H4 (cell line): ENCODE data around the gene LCN6. TPM values are rescaled to one million over a fixed set of nuclear protein-coding genes. Genes with fewer than 3 reads are reported as not detected.

Source experiments
- DNase-seq: peaks from one replicate; pipeline ENCODE4 v3.0.0-alpha.2; 2015; ENCODE audit warnings: low spot score
- total RNA-seq: library from RNA; depleted of rRNA; stranded (reverse); fragments of >200 nt; shearing (Covaris generic); gene quantifications from 2 replicates; pipeline ENCODE4 v1.2.3, GENCODE V29; 2014

LCN6 gene
- total RNA-seq, 1 experiment from 2014 or later = not detected

GRCh38 chr9:136743639-136744211 is 4.6 kb downstream of the LCN6 start:
- no peak for DNase-seq

GRCh38 chr9:136742591-136743391 is 5.5 kb downstream of the LCN6 start, which contains the start of gene LCN10:
Gene LCN10, minus strand, starts transcription at chr9:136742940. Its CDS starts 37 bp downstream, at chr9:136742903.
- DNase-seq = no peak

- no peak for DNase-seq
Observed at GRCh38 chr9:136741883-136742571, 6.3 kb downstream of the LCN6 start.

DNA sequence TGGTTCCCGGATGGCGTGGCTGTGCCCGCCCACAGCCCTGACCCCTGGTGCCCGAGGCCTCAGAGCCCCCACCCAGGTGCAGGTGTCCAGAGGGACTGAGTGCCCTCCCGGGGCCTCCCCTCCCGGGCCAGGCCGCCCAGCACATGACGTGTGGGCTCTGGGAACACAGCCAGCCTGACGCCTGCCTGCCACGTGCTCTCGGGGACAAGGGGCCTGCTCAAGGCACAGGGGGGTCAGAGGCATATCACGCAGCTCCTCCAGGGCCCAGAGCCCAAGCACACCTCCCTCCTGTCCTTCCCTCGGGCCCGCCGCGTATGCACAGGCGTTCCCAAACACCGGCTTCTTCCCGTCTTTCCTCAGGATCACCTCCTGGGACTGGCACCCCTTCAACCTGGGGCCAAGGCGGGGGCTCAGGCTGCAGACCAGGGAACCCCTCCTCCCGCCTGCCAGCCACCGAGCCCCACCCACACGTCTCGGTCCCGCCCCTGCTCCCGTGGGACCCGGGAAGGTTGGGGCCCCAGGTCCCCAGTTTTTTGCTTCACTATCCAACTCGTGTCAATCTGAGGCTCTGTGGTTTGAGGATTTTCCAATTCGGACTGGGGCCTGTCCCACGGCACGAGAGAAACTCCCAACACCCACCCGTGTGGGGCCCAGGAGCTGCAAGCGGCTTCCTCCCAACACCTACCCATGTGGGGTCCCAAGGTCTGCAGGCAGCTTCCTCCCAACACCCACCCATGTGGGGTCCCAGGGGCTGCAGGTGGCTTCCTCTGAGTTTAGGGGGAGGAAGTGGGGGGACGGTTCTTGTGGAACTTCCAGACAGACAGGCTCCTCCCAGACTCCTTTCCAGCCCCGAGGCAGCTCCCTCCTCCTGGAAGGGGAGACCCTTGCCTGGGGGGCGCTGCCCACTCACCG is 7.1 kb downstream of the LCN6 start:
- no peak for DNase-seq

- no peak for DNase-seq
Observed at GRCh38 chr9:136740491-136740890, 7.8 kb downstream of the LCN6 start.

DNA sequence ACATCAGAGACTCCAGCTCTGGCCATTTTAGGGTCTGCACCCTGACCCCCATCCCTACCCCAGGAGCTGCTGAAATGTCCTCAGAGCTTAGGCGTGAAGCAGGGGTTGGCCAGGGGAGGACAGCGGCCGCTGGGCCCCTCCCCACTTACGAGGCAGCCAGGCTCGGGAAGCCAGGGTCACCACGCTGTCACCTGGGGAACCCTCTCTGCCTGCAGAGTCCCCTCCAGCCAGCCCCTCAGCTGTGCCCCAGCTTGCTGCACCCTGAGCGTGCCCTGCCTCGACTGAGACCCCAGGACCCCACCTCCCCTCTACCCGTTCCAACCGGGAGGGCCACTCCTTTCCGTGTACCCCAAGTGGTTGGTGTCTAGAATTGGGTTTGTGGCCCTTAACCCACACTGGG is 8.3 kb downstream of the LCN6 start:
- DNase-seq = no peak

DNA sequence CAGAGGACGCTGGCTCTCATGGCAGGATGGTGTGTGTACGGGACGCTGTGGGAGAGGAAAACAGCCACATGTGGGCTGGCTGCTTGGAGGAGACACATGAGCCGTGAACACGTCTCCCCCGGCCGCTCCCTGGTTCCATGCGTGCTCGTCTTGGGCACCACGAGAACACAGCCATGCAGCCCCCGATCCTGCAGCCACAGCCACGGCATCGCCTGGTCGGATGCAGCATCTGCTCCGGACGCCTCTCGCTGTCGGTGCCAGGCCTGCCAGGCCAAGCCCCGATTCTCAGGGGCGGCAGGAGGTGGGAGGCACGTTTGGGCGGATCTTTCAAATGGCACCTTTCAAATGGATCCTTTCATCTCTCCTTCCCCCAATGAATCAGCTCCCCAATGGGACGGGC is 8.8 kb downstream of the LCN6 start:
- no peak for DNase-seq

DNA sequence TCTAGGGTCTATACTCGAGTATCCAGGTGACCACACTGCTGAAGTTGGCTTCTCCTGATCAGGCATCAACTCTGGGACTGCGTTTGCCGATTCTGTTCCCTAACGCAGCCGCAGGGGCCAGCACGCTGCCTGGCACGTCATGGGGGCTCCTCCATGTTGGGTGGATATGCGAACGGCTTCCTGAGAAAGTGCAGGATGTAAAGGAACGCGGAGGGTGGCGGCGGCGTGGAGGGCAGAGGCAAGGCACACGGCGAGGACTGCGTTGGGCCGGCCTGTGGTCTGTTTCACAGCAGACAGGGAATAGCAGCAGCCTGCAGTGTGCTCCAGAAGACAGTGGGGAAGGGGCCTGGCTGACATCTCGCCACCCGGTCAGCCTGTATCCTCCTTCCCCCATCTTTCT is 9.4 kb downstream of the LCN6 start:
- no peak for DNase-seq

DNA sequence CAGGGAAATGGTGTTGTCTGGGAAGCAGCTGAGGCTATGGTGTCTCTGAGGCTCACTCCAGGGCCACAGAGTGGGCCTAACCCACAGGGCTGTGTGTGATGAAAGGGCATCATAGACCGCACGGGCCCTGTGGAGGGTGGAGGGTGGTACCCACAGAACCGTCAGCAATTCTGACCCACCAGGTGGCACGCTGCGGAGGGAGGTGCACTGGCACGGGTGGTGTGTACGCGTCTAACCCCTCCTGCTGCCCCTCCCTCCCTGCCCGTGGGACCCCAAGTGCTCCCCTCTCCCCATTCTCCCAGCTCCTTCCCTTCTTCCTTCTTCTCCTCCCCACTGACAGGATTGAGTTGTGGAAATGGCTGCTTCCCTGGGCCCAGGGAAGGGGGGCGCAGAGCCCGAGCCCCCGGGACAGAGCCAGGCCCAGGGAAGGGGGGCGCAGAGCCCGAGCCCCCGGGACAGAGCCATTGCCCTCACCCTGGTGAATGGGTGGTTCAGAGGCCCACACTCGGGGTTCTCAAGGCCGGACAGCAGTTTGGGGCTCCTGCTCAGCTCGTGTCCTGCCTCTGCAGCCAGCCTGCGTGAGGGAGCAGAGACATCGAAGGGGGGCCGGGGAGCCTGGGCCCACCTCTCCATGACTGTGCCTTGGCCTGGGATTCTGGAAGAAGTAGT is 12.4 kb downstream of the LCN6 start:
- DNase-seq = no peak

DNA sequence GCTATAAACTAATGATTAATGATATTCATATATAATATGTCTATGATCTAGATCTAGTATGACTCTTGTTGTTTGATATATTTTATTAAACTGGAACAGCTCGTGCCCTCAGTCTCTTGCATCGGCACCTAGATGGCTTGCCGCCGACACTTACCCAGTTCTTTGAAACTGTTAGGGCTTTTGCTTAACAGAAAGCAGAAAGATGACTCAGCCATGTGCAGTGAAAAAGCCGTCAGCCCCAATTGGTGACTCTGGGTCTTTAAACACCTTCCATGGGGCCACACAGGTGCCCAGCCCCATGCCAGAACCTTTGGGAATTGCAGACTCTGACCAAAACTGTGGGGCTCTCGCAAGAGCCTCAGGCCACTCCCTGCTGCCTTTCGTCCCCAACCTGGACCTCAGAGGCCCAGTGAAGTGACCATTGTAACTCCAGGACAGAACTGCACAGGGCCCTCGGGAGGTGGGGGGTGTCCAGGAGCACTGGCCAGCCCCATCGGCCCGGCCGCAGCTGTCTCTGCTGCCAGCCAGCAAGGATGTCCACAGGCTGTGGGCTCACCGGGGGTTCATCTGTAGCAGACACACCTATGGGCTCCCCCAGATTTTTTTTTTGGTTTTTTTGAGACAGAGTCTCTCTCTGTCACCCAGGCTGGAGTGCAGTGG is 13.4 kb downstream of the LCN6 start:
- no peak for DNase-seq

GRCh38 chr9:136733611-136734010 is 14.7 kb downstream of the LCN6 start:
- DNase-seq = no peak

DNA sequence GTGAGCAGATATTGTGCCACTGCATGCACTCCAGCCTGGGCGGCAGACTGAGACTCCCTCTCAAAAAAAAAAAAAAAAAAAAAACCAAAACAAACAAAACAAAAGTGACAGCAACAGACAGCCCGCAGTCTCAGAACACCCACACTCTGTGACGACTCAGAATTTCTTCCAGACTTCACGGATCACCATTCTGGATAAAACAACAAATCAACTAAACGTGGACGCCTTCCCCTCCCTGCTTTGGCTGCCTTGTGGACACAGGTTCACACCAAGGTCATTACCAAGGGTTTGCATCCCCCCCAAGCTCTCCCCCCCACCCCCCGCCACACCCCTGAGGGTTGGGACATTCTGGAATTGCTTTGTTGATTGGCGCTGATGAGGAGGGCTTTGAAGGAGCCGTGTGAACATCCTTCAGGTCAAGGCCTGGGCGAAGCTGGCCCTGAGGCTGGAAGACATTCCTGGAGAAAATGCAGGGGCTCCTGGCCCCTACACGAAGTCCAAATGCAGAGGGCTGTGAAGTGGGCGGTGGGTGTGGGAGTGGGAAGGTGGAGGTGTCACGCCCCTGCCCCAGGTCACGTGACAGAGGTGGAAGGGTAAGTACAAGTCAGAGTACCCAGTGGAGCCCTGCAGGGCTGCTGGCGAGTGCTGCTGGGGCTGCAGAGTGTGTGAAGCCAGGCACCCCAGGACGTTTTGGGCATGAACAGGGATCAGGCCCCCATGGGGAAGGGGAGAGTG is 15.7 kb downstream of the LCN6 start:
- no peak for DNase-seq

DNA sequence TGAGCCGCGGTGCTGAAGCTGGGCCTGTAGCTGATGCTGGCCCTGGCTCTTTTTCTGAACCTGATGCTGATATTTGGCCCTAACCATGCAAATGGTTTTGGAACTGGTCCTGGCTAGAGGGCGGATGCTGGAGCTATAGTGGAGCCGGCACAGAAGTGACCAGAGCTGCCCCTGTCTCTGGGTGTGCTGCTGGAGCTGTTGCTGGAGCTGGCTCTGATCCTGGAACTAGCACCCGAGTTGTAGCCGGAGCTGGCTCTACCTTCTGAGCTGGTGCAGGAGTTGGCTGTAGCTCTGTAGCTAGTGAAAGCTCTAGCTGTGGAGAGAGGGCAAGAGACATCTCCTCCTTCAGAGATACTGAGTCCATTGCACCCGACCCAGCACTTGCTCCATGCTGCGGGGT is 18.4 kb downstream of the LCN6 start:
- no peak for DNase-seq

GRCh38 chr9:136729144-136729543 is 19.2 kb downstream of the LCN6 start:
- no peak for DNase-seq

DNA sequence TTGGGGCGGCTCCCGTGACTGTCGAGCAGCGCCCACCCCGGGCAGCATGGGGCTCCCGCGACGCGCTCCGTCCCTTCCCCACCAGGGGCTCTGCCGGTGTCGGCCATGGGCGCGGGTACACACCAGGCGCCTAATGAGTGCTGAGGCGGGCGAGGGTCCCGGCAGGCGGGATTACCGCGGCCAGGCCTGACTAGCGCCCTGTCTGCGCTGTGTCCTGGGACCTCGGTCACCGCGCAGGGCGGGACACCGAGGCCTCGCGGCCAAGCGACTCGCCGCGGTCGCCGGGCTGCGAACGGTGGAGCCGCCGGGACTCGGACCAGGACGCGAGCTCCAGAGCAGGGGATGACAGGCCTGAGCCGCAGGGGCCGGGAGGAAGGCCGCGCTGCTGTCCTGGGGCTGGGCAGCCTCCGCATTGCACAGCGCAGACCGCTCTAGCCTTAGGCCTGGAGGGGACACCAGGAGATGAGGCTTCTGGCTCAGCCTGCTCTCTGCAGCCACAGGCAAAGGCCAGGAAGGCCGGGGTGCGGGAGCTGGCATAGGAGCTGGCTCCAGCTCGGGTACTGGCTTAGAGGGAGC is 19.7 kb downstream of the LCN6 start:
- no peak for DNase-seq

GRCh38 chr9:136728080-136728547 is 20.2 kb downstream of the LCN6 start:
- peak; percentile 72 for DNase-seq

- DNase-seq = peak; percentile 53
Observed at GRCh38 chr9:136726631-136727191, 21.6 kb downstream of the LCN6 start.

DNA sequence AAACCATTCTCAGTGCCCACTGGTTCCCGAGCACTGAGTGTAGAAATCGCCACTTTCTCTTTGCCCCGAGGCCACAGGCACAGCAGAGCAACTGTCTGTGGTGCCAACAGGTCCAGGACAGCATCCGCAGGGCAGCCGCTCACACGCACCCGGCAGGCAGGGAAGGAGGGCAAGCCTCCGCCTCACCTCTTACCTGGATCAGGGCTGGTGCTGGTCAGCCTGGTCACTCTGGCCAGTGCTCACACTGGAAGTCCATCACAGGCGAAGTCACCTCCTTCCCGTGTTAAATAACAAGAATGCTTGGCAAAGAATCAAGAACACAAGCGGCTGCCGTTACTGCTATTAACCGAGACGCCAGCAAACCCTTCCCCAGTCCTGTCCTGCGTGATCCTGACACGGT is 22.2 kb downstream of the LCN6 start:
- DNase-seq = no peak

DNA sequence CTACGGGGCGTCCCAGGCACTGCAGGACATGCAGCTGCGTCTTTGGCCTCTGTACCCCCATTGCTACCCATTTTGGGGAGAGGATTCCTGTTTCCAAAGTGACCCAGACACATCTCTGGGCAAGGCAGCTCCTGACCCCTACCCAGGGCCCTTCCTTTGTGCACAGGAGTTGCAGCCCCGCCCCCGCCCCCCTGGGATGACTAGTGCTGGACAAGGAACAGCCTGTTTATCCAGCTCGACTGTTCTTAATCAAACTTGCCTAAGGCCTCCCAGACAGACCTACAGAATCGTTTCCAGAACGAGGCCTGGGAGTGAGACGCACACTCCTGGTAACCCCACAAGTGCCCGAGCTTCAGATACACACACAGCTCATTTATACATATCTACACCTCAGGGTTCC is 22.7 kb downstream of the LCN6 start:
- DNase-seq = no peak
